HUES48 (cell line): ENCODE measurements around the gene USP47.
"Not testable (repeated sequence)": the region's sequence is repeated elsewhere in the genome, so short reads cannot be mapped to it uniquely, and the experiment has no call there.

ENCODE experiments used
- H3K27ac ChIP-seq: one replicate; pipeline ENCODE4 v1.7.0; 2013; ENCODE audit warnings: low read depth, low read length, inconsistent platforms
- H3K27me3 ChIP-seq: 2 replicates; pipeline ENCODE4 v1.6.1; 2013; ENCODE audit warnings: mild to moderate bottlenecking, low read length; ENCODE audit not compliant: control insufficient read depth, insufficient read depth
- H3K36me3 ChIP-seq: 2 replicates; pipeline ENCODE4 v1.6.1; 2013; ENCODE audit warnings: low read length; ENCODE audit not compliant: control insufficient read depth, insufficient read depth
- H3K4me1 ChIP-seq: 2 replicates; pipeline ENCODE4 v1.6.1; 2013; ENCODE audit warnings: mild to moderate bottlenecking, low read length; ENCODE audit not compliant: control insufficient read depth, insufficient read depth
- H3K4me3 ChIP-seq: 2 replicates; pipeline ENCODE4 v1.5.1; 2013; ENCODE audit warnings: mild to moderate bottlenecking, low read depth, low read length
- H3K9ac ChIP-seq: 2 replicates; pipeline ENCODE4 v1.6.1; 2013; ENCODE audit warnings: mild to moderate bottlenecking, low read depth, low read length, moderate library complexity
- H3K9me3 ChIP-seq: 2 replicates; pipeline ENCODE4 v1.6.1; 2013; ENCODE audit warnings: low read length; ENCODE audit not compliant: control insufficient read depth, insufficient read depth

USP47 gene

DNA sequence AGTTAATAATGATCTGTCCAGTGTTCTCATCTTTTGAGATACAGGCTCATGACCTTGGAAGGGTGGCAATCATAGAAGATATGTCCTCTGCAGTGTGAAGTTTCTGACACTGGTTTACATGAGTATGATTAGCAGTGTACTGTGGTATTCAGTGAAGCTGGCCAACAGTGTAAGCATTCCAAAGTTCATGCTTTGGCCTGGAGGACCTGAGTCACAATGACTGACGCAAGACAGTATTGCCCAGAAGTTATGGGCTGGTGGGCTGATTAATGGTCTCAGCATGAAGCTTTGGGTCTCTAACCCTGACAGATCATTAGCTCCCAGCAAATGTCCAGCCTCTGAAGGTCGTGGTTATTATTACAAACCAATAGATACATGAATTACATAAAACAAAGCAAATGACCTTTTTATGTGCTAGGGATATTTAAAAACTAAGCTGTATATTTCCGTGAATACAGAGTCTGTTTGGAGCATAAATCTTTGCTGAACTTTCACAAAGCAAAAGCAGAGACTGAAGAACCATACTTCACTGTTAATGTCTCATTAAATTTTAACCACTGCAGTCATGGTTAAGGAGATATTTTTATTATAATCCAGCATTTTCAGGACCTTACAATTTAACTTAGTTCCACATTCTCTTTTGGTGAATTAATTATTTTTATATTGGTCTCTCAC is 28.3 kb upstream of the USP47 start:
- no peak overlapping the region for H3K9ac ChIP-seq
- no peak overlapping the region for H3K27ac ChIP-seq
- no peaks in the 10 kb centered on the region for H3K9me3 ChIP-seq
- no peaks in the 10 kb centered on the region for H3K4me1 ChIP-seq
- no peak overlapping the region for H3K4me3 ChIP-seq
- no peaks in the 10 kb centered on the region for H3K36me3 ChIP-seq
- H3K27me3 ChIP-seq: no peaks in the 10 kb centered on the region

DNA sequence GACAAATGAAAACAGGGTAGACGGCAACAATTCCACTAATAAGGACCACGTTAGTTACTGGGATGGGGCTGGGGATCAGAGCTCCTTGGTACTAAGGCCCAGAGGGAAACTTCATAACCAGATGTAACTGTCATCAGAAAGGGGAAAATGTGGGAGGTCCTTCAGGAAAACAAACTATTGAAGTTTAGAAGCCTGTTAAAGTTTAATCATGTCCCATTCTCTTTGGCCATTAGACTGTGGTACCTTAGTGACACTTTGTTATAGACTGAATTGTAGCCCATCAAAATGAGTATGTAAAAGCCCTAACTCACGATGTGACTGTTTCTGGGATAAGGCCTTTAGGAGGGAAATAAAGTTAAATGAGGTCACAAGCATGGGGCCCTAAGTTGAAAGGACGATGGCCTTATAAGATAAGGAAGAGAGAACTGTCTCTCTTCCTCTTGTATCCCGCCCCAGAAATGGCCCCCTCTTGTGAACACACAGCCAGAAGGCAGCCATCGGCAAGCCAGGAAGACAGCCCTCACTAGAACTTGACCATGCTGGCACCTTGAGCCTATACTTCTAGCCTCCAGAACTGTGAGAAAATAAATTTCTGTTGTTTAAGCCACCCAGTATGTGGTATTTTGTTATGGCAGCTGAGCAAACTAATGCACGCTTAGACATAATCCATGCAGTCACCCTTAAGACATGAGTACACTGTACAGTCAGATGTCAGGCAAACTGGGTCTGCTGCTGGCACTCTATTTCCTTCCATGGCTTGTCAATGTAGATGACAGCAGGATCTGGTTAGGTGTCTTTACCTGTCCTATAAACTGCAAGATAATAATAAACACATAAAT is 26.9 kb upstream of the USP47 start:
- H3K9ac ChIP-seq: no peak overlapping the region
- no peaks in the 10 kb centered on the region for H3K36me3 ChIP-seq
- no peaks in the 10 kb centered on the region for H3K4me1 ChIP-seq
- no peaks in the 10 kb centered on the region for H3K27me3 ChIP-seq
- no peak overlapping the region for H3K4me3 ChIP-seq
- H3K27ac ChIP-seq: no peak overlapping the region
- no peaks in the 10 kb centered on the region for H3K9me3 ChIP-seq

DNA sequence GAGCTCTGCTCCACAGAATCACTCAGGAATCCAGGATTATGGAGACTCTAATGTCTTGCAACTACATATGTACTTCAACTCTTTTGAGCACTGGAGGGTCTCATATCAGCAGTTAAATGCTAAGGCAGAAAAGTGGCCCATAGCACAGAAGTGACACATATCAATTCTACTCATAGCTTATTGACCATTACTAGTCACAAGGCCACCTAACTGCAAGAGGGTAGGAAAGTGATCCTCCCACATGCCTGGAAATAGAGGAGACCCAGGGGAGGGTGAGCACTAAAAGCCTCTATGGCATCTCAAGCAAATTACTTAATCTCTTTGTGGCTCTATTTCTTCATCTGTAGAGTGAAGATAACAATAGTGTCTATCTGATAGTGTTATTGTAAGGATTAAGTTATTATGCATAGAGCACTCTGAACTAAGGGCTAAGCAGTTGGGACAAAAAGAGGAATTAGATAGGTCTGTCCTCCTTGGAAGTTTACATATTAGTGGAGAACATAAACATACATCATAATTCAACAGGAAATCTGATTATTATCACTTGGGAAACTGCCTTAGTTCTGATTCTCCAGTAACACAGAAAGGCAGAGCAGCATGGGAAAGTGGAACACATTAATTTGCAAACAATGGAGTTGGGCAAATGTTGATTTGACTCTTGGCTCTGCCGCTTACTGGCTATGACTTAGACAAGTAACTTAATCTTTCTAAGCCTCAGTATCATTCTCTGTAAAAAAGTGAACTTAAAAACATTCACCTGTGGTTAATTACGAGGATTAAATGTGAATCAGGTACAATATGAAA is 25.1 kb upstream of the USP47 start:
- no peaks in the 10 kb centered on the region for H3K9me3 ChIP-seq
- no peaks in the 10 kb centered on the region for H3K36me3 ChIP-seq
- no peaks in the 10 kb centered on the region for H3K27me3 ChIP-seq
- H3K4me3 ChIP-seq: no peak overlapping the region
- no peak overlapping the region for H3K9ac ChIP-seq
- H3K4me1 ChIP-seq: no peaks in the 10 kb centered on the region
- no peak overlapping the region for H3K27ac ChIP-seq

DNA sequence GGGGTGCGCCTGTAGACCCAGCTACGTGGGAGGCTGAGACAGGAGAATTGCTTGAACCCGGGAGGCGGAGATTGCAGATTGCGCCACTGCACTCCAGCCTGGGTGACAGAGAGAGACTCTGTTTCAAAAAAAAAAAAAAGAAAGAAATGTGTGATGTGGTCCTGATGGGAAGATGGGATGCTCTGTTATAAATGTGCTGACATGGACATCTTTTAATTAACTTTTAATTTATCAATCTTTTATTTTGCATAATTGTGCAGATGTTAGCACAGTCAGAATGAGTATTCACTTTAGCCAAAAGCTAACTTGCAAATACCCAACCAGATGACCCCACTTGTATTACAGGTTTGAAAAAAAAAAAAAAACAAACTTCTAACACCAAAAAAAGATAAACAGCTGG is 23.8 kb upstream of the USP47 start:
- Histone ChIP-seq H3K9me3 (no peaks in the 10 kb centered on the region), H3K27me3 (no peaks in the 10 kb centered on the region), H3K27ac (no peak overlapping the region), H3K4me3 (no peak overlapping the region), H3K36me3 (no peaks in the 10 kb centered on the region), H3K9ac (no peak overlapping the region), H3K4me1 (no peaks in the 10 kb centered on the region)

DNA sequence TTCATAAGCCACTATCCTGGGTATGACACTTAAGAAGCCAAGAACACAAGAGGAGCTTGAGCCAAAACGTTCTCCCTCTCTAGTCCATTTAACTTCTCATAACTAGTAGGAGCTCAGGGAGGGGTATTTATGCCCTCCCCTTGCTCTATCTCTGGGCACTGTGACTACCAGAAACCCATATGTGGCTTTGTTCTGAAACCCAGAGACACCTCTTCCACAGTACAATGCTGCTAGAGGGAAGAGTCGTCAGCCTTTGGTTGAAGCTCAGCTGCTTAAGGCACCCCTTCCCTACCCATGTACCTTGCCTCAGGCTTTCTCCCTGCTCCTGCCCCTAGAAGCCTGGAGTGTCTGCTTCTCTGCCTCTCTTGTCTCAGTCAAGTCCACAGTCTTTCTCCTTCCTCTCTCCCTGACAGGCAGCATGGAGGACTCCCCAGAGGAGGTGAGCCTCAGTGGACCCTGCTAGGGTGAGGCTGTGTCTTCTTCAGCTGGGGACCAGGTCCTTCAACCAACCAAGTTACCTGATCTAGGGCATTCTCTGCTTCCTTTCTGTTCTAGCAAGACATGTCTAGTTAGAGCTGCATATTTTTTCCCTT is 23.1 kb upstream of the USP47 start:
- H3K27ac ChIP-seq: no peak overlapping the region
- no peaks in the 10 kb centered on the region for H3K27me3 ChIP-seq
- no peaks in the 10 kb centered on the region for H3K36me3 ChIP-seq
- H3K4me3 ChIP-seq: no peak overlapping the region
- H3K9ac ChIP-seq: no peak overlapping the region
- no peaks in the 10 kb centered on the region for H3K9me3 ChIP-seq
- no peaks in the 10 kb centered on the region for H3K4me1 ChIP-seq

DNA sequence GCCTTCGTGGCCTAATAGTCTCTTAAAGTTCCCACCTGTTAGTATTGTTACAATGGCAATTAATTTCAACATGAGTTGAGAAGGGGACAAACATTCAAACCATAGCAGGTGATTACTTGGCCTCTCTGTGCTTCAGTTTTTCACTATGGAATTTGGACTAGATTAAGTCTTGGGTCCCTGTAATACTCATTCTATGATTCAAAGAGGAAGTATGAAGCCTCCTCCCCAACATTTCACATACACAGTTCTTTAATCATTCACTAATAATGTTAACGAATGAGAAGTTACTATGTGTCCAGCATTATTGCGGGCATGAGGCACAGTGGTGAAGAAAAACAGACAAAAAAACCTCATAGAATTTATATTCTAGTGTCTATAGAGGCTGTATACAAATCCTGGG is 19.9 kb upstream of the USP47 start:
- H3K4me1 ChIP-seq: no peaks in the 10 kb centered on the region
- H3K4me3 ChIP-seq: no peak overlapping the region
- H3K9ac ChIP-seq: no peak overlapping the region
- H3K36me3 ChIP-seq: no peaks in the 10 kb centered on the region
- H3K27me3 ChIP-seq: no peaks in the 10 kb centered on the region
- no peak overlapping the region for H3K27ac ChIP-seq
- no peaks in the 10 kb centered on the region for H3K9me3 ChIP-seq

DNA sequence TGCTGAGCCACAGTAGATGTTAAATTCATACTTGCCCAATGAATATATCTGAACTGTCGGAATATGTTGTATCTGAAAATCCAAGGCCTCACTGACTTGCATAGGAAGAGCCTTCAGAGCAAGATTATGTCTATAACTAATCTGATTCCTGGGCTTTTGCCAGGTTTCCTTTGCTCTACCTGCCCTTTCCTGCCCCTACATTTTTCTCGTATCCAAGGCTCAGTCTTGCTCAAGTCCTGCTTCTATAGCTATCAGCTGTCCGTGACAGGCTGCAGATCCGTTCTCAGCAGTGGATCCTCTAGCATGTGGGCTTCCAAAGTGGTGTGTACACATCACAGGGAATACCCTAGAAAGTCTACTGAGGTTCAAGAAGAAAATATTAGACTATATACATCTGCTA is 18.8 kb upstream of the USP47 start:
- no peaks in the 10 kb centered on the region for H3K27me3 ChIP-seq
- no peaks in the 10 kb centered on the region for H3K4me1 ChIP-seq
- no peaks in the 10 kb centered on the region for H3K9me3 ChIP-seq
- no peak overlapping the region for H3K4me3 ChIP-seq
- H3K27ac ChIP-seq: no peak overlapping the region
- no peak overlapping the region for H3K9ac ChIP-seq
- H3K36me3 ChIP-seq: no peaks in the 10 kb centered on the region

DNA sequence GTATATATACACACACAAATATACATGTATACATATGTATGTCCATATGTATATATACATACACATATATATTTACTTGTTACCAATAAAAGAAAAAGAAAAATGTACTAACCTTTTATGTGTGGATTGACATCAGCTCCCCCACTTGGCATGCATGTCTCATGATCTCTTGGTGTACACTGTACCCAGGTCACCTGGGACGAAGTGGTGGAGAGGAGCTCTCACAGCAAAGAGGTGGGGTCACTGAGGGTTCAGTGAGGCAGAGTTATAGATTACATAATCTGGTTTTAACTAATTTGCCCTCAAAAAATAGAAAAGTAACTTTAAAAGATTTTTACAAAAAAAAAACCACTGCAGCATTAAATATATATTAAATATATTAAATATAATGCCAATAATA is 15.5 kb upstream of the USP47 start:
- H3K27ac ChIP-seq: no peak overlapping the region
- no peaks in the 10 kb centered on the region for H3K36me3 ChIP-seq
- no peaks in the 10 kb centered on the region for H3K9me3 ChIP-seq
- H3K4me3 ChIP-seq: no peak overlapping the region
- no peak overlapping the region for H3K9ac ChIP-seq
- no peaks in the 10 kb centered on the region; the same call in 1 of the 2 replicates for H3K27me3 ChIP-seq
- no peaks in the 10 kb centered on the region for H3K4me1 ChIP-seq

DNA sequence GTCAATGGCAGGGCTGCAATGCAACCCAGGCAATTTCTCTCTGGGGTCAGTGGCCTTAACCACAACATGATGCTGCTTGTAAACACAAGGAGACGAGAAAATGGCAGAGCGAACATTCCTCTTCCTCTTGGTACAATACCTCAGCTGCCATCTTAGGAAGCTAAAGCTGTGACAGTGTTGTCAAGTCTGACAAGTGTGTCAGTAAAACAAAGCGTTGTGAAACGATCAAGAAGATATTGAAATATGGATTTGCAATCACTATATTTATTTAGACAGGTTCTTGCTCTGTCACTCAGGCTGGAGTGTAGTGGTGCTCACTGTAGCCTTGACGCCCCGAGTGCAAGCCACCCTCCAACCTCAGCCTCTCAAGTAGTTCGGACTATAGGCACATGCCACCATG is 14.5 kb upstream of the USP47 start:
- Histone ChIP-seq H3K27me3 (no peaks in the 10 kb centered on the region; the same call in 1 of the 2 replicates), H3K36me3 (no peaks in the 10 kb centered on the region), H3K4me3 (no peak overlapping the region), H3K27ac (no peak overlapping the region), H3K4me1 (no peaks in the 10 kb centered on the region), H3K9me3 (no peaks in the 10 kb centered on the region), H3K9ac (no peak overlapping the region)

DNA sequence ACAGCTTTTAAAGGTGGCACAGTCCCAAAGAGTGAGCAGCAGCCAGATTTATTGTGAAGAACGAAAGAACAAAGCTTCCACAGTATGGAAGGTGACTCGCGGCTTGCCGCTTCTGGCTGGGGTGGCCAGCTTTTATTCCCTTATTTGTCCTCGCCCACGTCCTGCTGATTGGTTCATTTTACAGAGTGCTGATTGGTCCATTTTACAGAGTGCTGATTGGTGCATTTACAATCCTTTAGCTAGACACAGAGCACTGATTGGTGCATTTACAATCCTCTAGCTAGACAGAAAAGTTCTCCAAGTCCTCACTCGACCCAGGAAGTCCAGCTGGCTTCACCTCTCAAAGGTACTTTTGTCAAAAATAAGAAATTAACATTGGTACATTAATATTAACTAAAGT is 10.4 kb upstream of the USP47 start:
- not testable (repeated sequence) for H3K4me3 ChIP-seq, H3K9ac ChIP-seq, H3K9me3 ChIP-seq, H3K4me1 ChIP-seq, H3K36me3 ChIP-seq, H3K27me3 ChIP-seq, H3K27ac ChIP-seq
